Breast epithelium (tissue), 4 donors: ENCODE data around the gene P2RY13. TPM values are rescaled to one million over a fixed set of nuclear protein-coding genes. Genes with fewer than 3 reads are reported as not detected.

ENCODE experiments used
- DNase-seq, 2 donors: peaks; one replicate each; pipeline ENCODE4 v3.0.0-alpha.2; 2019; ENCODE audit warnings: low spot score in 2 of 2
- H3K27ac ChIP-seq, 2 donors: fragments of 200-600 bp; sonication (generic) in 1 of 2; one replicate each; pipeline ENCODE4 v1.5.1; 2016 to 2019; ENCODE audit warnings: mild to moderate bottlenecking in 1 of 2
- H3K27me3 ChIP-seq, 2 donors: fragments of 200-600 bp; sonication (generic) in 1 of 2; one replicate each; pipeline versions ENCODE4 v1.5.1 to v1.6.0; 2017 to 2019; ENCODE audit warnings: control low read depth in 1 of 2, mild to moderate bottlenecking in 1 of 2
- H3K36me3 ChIP-seq: fragments of 200-600 bp; one replicate; pipeline ENCODE4 v1.5.1; 2019
- H3K4me1 ChIP-seq, 2 donors: fragments of 200-600 bp; sonication (generic); one replicate each; pipeline ENCODE4 v1.5.1; 2016 to 2019; ENCODE audit warnings: control low read depth in 1 of 2
- H3K4me3 ChIP-seq, 3 donors: fragments of 200-600 bp; sonication (generic); 1 replicate in 2 of 3; 2 replicates in 1 of 3; pipeline ENCODE4 v1.5.1; 2016 to 2019; ENCODE audit warnings: mild to moderate bottlenecking in 3 of 3, moderate library complexity in 2 of 3
- H3K9me3 ChIP-seq, 2 donors: fragments of 200-600 bp; sonication (generic) in 1 of 2; one replicate each; pipeline ENCODE4 v1.5.1; 2016 to 2019; ENCODE audit warnings: control low read depth in 1 of 2
- CTCF ChIP-seq, 3 donors: fragments of 450-650 bp; IDR thresholded peaks; one replicate each; pipeline ENCODE4 v1.5.1; 2016 to 2017; ENCODE audit warnings: antibody characterized with exemption in 3 of 3, mild to moderate bottlenecking in 3 of 3, moderate library complexity in 3 of 3
- POLR2A ChIP-seq: fragments of 450-650 bp; IDR thresholded peaks from one replicate; pipeline ENCODE4 v1.6.1; 2016; ENCODE audit warnings: antibody characterized with exemption, mild to moderate bottlenecking, moderate library complexity
- POLR2AphosphoS5 ChIP-seq, 3 donors: sonication (generic); formaldehyde crosslinking; IDR thresholded peaks; one replicate each; pipeline ENCODE4 v1.6.1; 2017; ENCODE audit warnings: antibody characterized with exemption in 3 of 3
- intact Hi-C: fragments of 100-400 bp; cut with DNase I; formaldehyde crosslinking; loops from one replicate; pipeline ENCODE4 v1.15.1; 2023; ENCODE audit warnings: low total_unique reads
- total RNA-seq, 3 donors: library from RNA; depleted of rRNA; stranded (reverse); fragments of >200 nt; gene quantifications; one replicate each; pipeline ENCODE4 v1.1.0, GENCODE V29; 2016

P2RY13 gene
- total RNA-seq, 3 donors from 2014 or later: 0.98 to 6.9 (median 2.5) TPM

- Histone ChIP-seq H3K36me3 (no peaks in the 10 kb centered on the region), H3K4me1 (no peaks in the 10 kb centered on the region), H3K27ac (no peak overlapping the region), H3K9me3 (no peaks in the 10 kb centered on the region), H3K4me3 (no peak overlapping the region), H3K27me3 (no peaks in the 10 kb centered on the region)
- DNase-seq: no peak
- TF ChIP-seq CTCF (IDR thresholded peaks at IDR 0.05): no peak
- no peak for TF ChIP-seq POLR2A
- no peak for TF ChIP-seq POLR2AphosphoS5 (IDR thresholded peaks at IDR 0.05)
- intact Hi-C loops: no loop called here
Measured at GRCh38 chr3:151281671-151282324, 47.6 kb downstream of the P2RY13 start.

- no peaks in the 10 kb centered on the region for H3K27me3 ChIP-seq
- no peak within 1 kb of the TSS for H3K4me3 ChIP-seq
- no peak for DNase-seq
- H3K36me3 ChIP-seq: no peaks in the 10 kb centered on the region
- intact Hi-C loops: no loop called here
- TF ChIP-seq POLR2A (no peak), CTCF (IDR thresholded peaks at IDR 0.05) (no peak), POLR2AphosphoS5 (IDR thresholded peaks at IDR 0.05) (no peak)
- H3K27ac ChIP-seq: no peak within 1 kb of the TSS
- no peaks in the 10 kb centered on the region for H3K4me1 ChIP-seq
- H3K9me3 ChIP-seq: no peaks in the 10 kb centered on the region
Measured at GRCh38 chr3:151278230-151278629, 51.1 kb downstream of the P2RY13 start, which contains the start of gene P2RY14. Gene P2RY14 (minus strand): TSS chr3:151278542. CDS start chr3:151214316, 64,226 bp downstream.

- Histone ChIP-seq H3K9me3 (no peaks in the 10 kb centered on the region), H3K4me1 (no peaks in the 10 kb centered on the region), H3K27me3 (no peaks in the 10 kb centered on the region), H3K36me3 (no peaks in the 10 kb centered on the region), H3K4me3 (no peak overlapping the region), H3K27ac (no peak overlapping the region)
- intact Hi-C loops: no loop called here
- DNase-seq: no peak
- no peak for TF ChIP-seq POLR2A
- no peak for TF ChIP-seq POLR2AphosphoS5 (IDR thresholded peaks at IDR 0.05)
- TF ChIP-seq CTCF (IDR thresholded peaks at IDR 0.05): no peak
Measured at GRCh38 chr3:151276687-151277042, 52.7 kb downstream of the P2RY13 start.

Other genes with a start within 250 kb of the P2RY13 start
- gene MED12L, start 243.9 kb downstream of the P2RY13 start, total RNA-seq: 1 to 10 TPM in 2 of 3 donors, under 1 TPM in 1; 0.48 to 1.6 (median 1.6) TPM
- 1 to 10 TPM in 2 of 3 donors, under 1 TPM in 1; 0.48 to 7.2 (median 1.8) TPM for gene GPR171, start 126.3 kb downstream of the P2RY13 start, total RNA-seq
- 1 to 10 TPM; 1.9 to 8.5 (median 3.3) TPM for gene P2RY14, start 51.0 kb downstream of the P2RY13 start, total RNA-seq
- gene GPR87, start 12.7 kb downstream of the P2RY13 start, total RNA-seq: 1 to 10 TPM in 2 of 3 donors, not detected in 1; 2.6 to 3.4 TPM
- gene P2RY12, start 55.2 kb upstream of the P2RY13 start, total RNA-seq: 1 to 10 TPM; 3.6 to 9.0 (median 3.7) TPM
- gene IGSF10, start 131.5 kb upstream of the P2RY13 start, total RNA-seq: 10 to 100 TPM in 2 of 3 donors, 1 to 10 TPM in 1; 7.9 to 15.5 (median 14.4) TPM